Lower leg skin (tissue), 4 donors: ENCODE measurements around the gene IL25. TPM values are rescaled to one million over a fixed set of nuclear protein-coding genes. Genes with fewer than 3 reads are reported as not detected.

Experiments used
- DNase-seq, 2 donors: peaks; one replicate each; pipeline ENCODE4 v3.0.0-alpha.2; 2019; ENCODE audit warnings: low spot score in 2 of 2
- H3K4me3 ChIP-seq: fragments of 200-600 bp; sonication (generic); 2 replicates; pipeline ENCODE4 v1.5.1; 2017; ENCODE audit warnings: mild to moderate bottlenecking, low read depth; ENCODE audit not compliant: poor library complexity, severe bottlenecking
- CTCF ChIP-seq, 3 donors: fragments of 450-650 bp; IDR thresholded peaks; one replicate each; pipeline ENCODE4 v1.5.1; 2016; ENCODE audit warnings: antibody characterized with exemption in 3 of 3, mild to moderate bottlenecking in 3 of 3, moderate library complexity in 2 of 3
- POLR2A ChIP-seq, 2 donors: fragments of 450-650 bp; IDR thresholded peaks; one replicate each; pipeline ENCODE4 v1.6.1; 2016 to 2017; ENCODE audit warnings: antibody characterized with exemption in 2 of 2, mild to moderate bottlenecking in 1 of 2, moderate library complexity in 1 of 2
- WGBS, 2 donors: methylation state at CpG; one replicate each; pipeline ENCODE4 v1.1.5; 2018; 5-methylcytosine and 5-hydroxymethylcytosine counted together
- intact Hi-C: fragments of 100-400 bp; cut with DNase I; formaldehyde crosslinking; loops from one replicate; pipeline ENCODE4 v1.15.0; 2023; ENCODE audit warnings: low total_unique reads
- total RNA-seq, 4 donors: library from RNA; depleted of rRNA; stranded (reverse); fragments of >200 nt; gene quantifications; one replicate each; pipeline ENCODE4 v1.1.0, GENCODE V29; 2016

IL25 gene
- total RNA-seq, 4 donors from 2014 or later = not detected

GRCh38 chr14:23373041-23373440, 432 bp downstream of the IL25 start:
- intact Hi-C loops = no loop called here
- no peak for TF ChIP-seq POLR2A (IDR thresholded peaks at IDR 0.05)
- TF ChIP-seq CTCF (IDR thresholded peaks at IDR 0.05) = no peak
- H3K4me3 ChIP-seq = no peak overlapping the region
- 85 to 90% methylated on average over 2 to 3 of the region's 3 CpGs for WGBS, 2 donors
- DNase-seq = no peak

DNA sequence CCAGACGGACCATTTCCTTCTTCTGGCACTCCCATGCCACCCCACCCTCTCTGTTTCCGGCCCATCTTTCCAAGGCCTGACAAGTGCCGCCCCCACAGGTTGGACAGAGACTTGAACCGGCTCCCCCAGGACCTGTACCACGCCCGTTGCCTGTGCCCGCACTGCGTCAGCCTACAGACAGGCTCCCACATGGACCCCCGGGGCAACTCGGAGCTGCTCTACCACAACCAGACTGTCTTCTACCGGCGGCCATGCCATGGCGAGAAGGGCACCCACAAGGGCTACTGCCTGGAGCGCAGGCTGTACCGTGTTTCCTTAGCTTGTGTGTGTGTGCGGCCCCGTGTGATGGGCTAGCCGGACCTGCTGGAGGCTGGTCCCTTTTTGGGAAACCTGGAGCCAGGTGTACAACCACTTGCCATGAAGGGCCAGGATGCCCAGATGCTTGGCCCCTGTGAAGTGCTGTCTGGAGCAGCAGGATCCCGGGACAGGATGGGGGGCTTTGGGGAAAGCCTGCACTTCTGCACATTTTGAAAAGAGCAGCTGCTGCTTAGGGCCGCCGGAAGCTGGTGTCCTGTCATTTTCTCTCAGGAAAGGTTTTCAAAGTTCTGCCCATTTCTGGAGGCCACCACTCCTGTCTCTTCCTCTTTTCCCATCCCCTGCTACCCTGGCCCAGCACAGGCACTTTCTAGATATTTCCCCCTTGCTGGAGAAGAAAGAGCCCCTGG, 3.1 kb downstream of the IL25 start:
- 82 to 86% methylated on average over 20 to 21 of the region's 21 CpGs for WGBS, 2 donors
- intact Hi-C loops = no loop called here
- DNase-seq = no peak
- TF ChIP-seq POLR2A (IDR thresholded peaks at IDR 0.05) (no peak), CTCF (IDR thresholded peaks at IDR 0.05) (no peak)
- no peak overlapping the region for H3K4me3 ChIP-seq

GRCh38 chr14:23376482-23377197, 4.0 kb downstream of the IL25 start, which contains the start of gene CMTM5:
TSS of gene CMTM5 (plus strand) at chr14:23377046. CDS start at chr14:23377252, 206 bp downstream.
- DNase-seq = no peak
- H3K4me3 ChIP-seq = no peak within 1 kb of the TSS
- no peak for TF ChIP-seq POLR2A (IDR thresholded peaks at IDR 0.05)
- no peak for TF ChIP-seq CTCF (IDR thresholded peaks at IDR 0.05)
- WGBS, 2 donors = 57 to 60% methylated on average over 13 of the region's 13 CpGs
- intact Hi-C loops = no loop called here

GRCh38 chr14:23377198-23377550, 4.6 kb downstream of the IL25 start:
- 55 to 72% methylated on average over 11 of the region's 11 CpGs for WGBS, 2 donors
- H3K4me3 ChIP-seq = no peak overlapping the region
- no peak for DNase-seq
- no peak for TF ChIP-seq CTCF (IDR thresholded peaks at IDR 0.05)
- TF ChIP-seq POLR2A (IDR thresholded peaks at IDR 0.05) = no peak
- intact Hi-C loops = no loop called here

DNA sequence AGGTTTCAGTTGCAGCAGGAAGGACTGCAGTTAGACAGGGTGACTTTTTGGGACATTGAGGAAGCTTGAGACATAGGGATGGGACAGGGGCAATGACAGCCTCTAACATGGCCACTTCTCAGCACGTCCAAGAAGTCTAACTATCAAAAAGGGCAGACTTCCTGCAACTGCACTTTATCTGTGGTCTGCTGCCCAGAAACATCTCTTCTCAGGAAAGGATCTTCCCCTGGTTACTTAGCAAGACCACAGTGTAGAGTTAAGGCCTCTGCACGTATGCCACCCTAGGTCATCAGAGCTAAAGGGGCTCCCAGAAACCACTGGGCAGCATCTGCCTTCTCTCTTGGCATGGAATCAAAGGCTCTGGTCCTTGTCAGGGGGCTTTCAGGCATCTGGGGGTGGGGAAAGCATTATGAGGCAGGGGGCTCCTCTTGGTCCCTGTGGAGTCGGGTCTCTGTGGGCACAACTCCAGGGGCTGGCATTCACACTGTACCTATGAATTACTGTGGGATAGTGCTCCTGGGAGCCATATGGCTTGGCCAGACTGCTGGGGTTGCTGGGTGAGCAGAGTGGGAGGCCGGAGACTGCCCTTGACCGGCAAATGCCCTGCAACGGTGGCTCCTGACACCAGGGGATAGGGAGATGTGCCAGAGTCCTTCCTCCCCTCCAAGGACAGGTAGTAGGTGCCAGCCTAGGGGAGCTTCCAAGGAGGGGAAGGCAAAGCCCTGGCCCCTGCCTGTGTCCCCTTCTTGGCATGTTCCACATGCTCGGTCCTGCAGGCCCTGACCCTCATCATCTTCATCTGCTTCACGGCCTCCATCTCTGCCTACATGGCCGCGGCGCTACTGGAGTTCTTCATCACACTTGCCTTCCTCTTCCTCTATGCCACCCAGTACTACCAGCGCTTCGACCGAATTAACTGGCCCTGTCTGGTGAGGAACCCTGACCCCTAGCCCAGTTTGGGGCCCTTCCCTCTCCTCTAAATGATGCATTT, 5.3 kb downstream of the IL25 start:
- 82 to 86% methylated on average over 14 of the region's 14 CpGs for WGBS, 2 donors
- intact Hi-C loops = no loop called here

More for the DNA sequence above, 5.3 kb downstream of the IL25 start:
- no peak for TF ChIP-seq CTCF (IDR thresholded peaks at IDR 0.05)
- no peak for TF ChIP-seq POLR2A (IDR thresholded peaks at IDR 0.05)
- no peak overlapping the region for H3K4me3 ChIP-seq
- no peak for DNase-seq
